ENCODE measurements around the gene SGPL1. TPM values are rescaled to one million over a fixed set of nuclear protein-coding genes. Genes with fewer than 3 reads are reported as not detected.
"Not testable (repeated sequence)": the region's sequence is repeated elsewhere in the genome, so short reads cannot be mapped to it uniquely, and the experiment has no call there.

The SGPL1 gene
- total and polyA plus RNA-seq, 12 donors = 3.7 to 20.3 (median 12.6) TPM

DNA sequence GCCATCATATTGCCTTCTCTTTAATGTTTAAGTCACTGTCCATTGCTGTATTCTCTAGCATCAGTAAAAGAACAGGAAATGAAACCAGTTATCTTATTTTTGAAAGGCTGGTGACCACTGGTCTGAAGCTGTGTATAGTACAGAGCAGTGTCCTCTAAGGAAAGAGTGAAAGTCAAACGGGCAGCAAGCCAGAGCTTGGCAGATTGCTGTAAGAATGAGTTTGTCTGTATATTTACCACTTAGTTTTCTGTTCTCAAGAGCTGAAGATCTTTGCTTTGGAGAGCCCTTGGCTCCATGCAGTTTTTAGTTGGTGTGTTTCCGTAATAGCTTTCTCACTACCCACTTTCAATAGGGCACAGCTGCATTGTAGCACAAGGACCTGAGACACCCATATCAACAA, 40.7 kb downstream of the SGPL1 start:
- intact Hi-C loops (cut with DNase I) = no loop called here
- H3K9me3 ChIP-seq = no peaks in the 10 kb centered on the region
- TF ChIP-seq, protein P1, sequence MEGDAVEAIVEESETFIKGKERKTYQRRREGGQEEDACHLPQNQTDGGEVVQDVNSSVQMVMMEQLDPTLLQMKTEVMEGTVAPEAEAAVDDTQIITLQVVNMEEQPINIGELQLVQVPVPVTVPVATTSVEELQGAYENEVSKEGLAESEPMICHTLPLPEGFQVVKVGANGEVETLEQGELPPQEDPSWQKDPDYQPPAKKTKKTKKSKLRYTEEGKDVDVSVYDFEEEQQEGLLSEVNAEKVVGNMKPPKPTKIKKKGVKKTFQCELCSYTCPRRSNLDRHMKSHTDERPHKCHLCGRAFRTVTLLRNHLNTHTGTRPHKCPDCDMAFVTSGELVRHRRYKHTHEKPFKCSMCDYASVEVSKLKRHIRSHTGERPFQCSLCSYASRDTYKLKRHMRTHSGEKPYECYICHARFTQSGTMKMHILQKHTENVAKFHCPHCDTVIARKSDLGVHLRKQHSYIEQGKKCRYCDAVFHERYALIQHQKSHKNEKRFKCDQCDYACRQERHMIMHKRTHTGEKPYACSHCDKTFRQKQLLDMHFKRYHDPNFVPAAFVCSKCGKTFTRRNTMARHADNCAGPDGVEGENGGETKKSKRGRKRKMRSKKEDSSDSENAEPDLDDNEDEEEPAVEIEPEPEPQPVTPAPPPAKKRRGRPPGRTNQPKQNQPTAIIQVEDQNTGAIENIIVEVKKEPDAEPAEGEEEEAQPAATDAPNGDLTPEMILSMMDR (IDR thresholded peaks at IDR 0.05) = no peak
- H3K27ac ChIP-seq = no peak overlapping the region
- H3K4me3 ChIP-seq = no peak overlapping the region
- no peaks in the 10 kb centered on the region for H3K27me3 ChIP-seq
- WGBS, 2 donors = 58 to 61% methylated on average over 2 of the region's 2 CpGs
- DNase-seq = no peak
- H3K36me3 ChIP-seq = peaks cover 0 to 100% (median 30%) of the 10 kb centered on the region in 9 donors
- no peak for ATAC-seq
- peaks cover 0 to 10% (median 0%) of the 10 kb centered on the region in 9 donors for H3K4me1 ChIP-seq

GRCh38 chr10:70858759-70859158, 43.0 kb downstream of the SGPL1 start:
- peaks cover 0 to 100% (median 30%) of the 10 kb centered on the region in 9 donors for H3K36me3 ChIP-seq
- no peaks in the 10 kb centered on the region for H3K27me3 ChIP-seq
- TF ChIP-seq, protein P1 (IDR thresholded peaks at IDR 0.05) = no peak
- DNase-seq (no peak), ATAC-seq (peak in 5 of 8 donors; percentile 33 to 95 (median 92))
- H3K9me3 ChIP-seq = no peaks in the 10 kb centered on the region
- intact Hi-C loops (cut with DNase I) = no loop called here
- peaks cover 0 to 10% (median 0%) of the 10 kb centered on the region in 9 donors for H3K4me1 ChIP-seq
- no peak overlapping the region for H3K27ac ChIP-seq
- no peak overlapping the region for H3K4me3 ChIP-seq
- WGBS, 2 donors = 54 to 61% methylated on average over 5 of the region's 5 CpGs

DNA sequence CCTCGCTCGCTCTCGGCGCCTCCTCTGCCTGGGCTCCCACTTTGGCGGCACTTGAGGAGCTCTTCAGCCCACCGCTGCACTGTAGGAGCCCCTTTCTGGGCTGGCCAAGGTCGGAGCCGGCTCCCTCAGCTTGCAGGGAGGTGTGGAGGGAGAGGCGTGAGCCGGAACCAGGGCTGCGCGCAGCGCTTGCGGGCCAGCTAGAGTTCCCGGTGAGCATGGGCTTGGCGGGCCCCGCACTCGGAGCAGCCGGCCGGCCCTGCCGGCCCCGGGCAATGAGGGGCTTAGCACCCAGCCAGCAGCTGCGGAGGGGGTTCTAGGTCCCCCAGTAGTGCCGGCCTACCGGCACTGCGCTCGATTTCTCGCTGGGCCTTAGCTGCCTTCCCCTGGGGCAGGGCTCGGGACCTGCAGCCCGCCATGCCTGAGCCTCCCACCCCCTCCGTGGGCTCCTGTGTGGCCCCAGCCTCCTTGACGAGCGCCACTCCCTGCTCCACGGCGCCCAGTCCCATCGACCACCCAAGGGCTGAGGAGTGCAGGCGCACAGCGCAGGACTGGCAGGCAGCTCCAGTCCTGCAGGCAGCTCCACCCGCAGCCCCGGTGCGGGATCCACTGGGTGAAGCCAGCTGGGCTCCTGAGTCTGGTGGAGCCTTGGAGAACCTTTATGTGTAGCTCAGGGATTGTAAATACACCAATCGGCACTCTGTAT, 45.9 kb downstream of the SGPL1 start:
- peaks cover 0 to 90% (median 25%) of the 10 kb centered on the region in 9 donors for H3K36me3 ChIP-seq
- H3K27ac ChIP-seq; H3K9me3 ChIP-seq; H3K27me3 ChIP-seq; DNase-seq; H3K4me3 ChIP-seq; intact Hi-C loops (cut with DNase I); ATAC-seq: not testable (repeated sequence)
- 99% methylated on average over 41 to 42 of the region's 42 CpGs for WGBS, 2 donors
- peaks cover 0 to 22% (median 0%) of the 10 kb centered on the region in 9 donors for H3K4me1 ChIP-seq

GRCh38 chr10:70863470-70864160, 47.9 kb downstream of the SGPL1 start:
- intact Hi-C loops (cut with DNase I) = no loop called here
- DNase-seq = no peak
- peaks cover 0 to 30% (median 0%) of the 10 kb centered on the region in 9 donors for H3K4me1 ChIP-seq
- ATAC-seq = no peak
- no peaks in the 10 kb centered on the region for H3K27me3 ChIP-seq
- H3K9me3 ChIP-seq = no peaks in the 10 kb centered on the region
- TF ChIP-seq, protein P1 (IDR thresholded peaks at IDR 0.05) = no peak
- H3K27ac ChIP-seq = no peak overlapping the region
- H3K4me3 ChIP-seq = no peak overlapping the region
- peaks cover 0 to 87% (median 11%) of the 10 kb centered on the region in 9 donors for H3K36me3 ChIP-seq

Measured in heart right ventricle (tissue), 16 donors.